ENCODE data around the gene STARD3.
"Not testable (repeated sequence)": the region's sequence is repeated elsewhere in the genome, so short reads cannot be mapped to it uniquely, and the experiment has no call there.

DNA sequence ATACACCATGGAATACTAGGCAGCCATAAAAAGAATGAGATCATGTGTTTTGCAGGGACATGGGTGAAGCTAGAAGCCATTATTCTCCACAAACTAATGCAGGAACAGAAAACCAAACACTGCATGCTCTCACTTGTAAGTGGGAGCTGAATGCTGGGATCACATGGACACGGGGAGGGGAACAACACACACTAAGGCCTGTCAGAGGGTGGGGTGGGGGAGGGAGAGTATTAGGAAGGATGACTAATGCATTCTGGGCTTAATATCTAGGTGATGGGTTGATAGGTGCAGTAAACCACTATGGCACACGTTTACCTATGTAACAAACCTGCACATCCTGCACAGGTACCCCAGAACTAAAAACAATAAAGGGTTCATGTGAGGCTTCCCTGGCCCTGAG is 46.8 kb upstream of the STARD3 start:
- TF ChIP-seq, protein P1, sequence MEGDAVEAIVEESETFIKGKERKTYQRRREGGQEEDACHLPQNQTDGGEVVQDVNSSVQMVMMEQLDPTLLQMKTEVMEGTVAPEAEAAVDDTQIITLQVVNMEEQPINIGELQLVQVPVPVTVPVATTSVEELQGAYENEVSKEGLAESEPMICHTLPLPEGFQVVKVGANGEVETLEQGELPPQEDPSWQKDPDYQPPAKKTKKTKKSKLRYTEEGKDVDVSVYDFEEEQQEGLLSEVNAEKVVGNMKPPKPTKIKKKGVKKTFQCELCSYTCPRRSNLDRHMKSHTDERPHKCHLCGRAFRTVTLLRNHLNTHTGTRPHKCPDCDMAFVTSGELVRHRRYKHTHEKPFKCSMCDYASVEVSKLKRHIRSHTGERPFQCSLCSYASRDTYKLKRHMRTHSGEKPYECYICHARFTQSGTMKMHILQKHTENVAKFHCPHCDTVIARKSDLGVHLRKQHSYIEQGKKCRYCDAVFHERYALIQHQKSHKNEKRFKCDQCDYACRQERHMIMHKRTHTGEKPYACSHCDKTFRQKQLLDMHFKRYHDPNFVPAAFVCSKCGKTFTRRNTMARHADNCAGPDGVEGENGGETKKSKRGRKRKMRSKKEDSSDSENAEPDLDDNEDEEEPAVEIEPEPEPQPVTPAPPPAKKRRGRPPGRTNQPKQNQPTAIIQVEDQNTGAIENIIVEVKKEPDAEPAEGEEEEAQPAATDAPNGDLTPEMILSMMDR (IDR thresholded peaks at IDR 0.05) = not testable (repeated sequence)
- not testable (repeated sequence) for TF ChIP-seq POLR2A, POLR2AphosphoS5 (IDR thresholded peaks at IDR 0.05)

Data from upper lobe of left lung (tissue), 4 donors.